NCI-H69 (cell line): ENCODE measurements around the gene LSP1.
"Not testable (repeated sequence)": the region's sequence is repeated elsewhere in the genome, so short reads cannot be mapped to it uniquely, and the experiment has no call there.

Experiments
- DNase-seq: peaks from one replicate; lab custom pipeline; 2025; lab: John Stamatoyannopoulos, UW

Gene LSP1, protein sequence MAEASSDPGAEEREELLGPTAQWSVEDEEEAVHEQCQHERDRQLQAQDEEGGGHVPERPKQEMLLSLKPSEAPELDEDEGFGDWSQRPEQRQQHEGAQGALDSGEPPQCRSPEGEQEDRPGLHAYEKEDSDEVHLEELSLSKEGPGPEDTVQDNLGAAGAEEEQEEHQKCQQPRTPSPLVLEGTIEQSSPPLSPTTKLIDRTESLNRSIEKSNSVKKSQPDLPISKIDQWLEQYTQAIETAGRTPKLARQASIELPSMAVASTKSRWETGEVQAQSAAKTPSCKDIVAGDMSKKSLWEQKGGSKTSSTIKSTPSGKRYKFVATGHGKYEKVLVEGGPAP

DNA sequence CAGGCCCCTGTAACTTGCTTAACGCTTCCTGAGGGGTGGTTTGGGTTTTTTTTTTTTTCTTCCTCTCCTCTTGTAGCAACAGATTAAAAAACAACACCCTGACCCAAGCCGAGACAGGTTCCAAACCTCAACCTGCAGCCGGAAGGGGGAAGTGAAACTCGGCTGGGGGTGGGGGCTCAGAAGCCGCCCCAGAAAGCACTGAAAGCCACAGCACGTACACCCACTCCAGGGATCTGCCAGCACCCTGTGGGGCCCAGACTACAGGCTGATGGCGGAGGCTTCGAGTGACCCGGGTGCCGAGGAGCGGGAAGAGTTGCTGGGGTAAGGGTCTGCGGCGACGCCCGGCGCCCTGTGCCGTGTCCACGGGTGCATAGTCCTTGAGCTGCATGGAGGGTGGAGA, at the start of gene LSP1:
TSS of gene LSP1 (plus strand) at position 208 of the 400 bp plus-strand sequence. CDS start at position 269, 61 bp downstream.
- no peak for DNase-seq

DNA sequence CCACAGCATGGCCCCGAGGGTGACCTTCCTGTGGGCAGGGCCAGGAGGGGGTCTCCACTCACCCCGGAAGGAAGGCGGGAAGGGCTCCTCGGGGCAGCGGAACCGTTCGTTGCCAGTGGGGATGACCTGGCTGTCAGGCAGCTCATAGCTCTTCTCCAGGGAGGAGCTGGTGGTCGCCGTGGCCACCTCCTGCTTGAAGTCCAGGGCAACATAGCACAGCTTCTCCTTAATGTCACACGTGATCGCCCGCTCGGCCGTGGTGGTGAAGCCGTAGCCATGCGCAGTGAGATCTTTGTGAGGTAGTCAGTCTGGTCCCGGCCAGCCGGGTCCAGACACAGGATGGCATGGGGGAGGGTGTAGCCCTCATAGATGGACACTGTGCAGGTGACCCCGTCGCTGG, 49.6 kb upstream of the LSP1 start:
- no peak for DNase-seq

DNA sequence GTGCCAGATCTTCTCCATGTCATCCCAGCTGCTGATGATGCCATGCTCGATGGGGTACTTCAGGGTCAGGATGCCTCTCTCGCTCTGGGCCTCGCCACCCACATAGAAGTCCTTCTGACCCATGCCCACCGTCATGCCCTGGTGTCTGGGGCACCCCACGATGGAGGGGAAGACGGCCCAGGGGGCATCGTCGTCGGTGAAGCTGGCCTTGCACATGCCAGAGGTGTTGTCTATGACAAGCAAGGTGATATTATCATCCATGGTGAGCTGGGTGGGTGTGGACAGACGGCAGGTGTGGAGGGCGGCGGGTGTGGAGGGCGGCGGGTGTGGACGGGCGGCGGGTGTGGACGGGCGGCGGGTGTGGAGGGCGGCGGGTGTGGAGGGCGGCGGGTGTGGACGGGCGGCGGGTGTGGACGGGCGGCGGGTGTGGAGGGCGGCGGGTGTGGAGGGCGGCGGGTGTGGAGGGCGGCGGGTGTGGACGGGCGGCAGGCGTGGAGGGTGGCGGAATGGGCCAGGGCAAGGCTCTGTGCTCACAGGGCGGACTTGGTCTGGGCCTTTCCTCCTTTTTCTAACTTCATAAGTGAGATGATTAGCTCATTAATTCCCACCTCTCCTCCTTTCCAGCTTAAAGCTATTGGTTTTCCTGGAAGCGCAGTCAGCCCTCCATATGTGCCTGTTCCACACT, 48.9 kb upstream of the LSP1 start:
- DNase-seq = not testable (repeated sequence)

DNA sequence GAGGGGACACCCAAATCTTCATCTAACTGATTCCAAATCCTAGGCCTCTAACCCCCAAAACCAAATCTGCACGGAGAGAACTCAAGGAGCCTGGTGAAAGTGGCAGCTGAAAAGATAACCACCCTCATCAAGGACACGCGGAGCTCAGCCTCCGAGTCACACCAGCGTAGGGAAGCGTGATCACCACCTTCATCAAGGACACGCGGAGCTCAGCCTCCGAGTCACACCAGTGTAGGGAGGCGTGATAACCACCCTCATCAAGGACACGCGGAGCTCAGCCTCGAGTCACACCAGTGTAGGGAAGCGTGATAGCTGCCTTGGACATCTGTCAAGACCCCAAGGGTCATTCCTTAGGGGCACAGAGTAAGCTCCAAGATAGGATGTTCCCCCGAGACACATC, 47.4 kb upstream of the LSP1 start:
- no peak for DNase-seq

DNA sequence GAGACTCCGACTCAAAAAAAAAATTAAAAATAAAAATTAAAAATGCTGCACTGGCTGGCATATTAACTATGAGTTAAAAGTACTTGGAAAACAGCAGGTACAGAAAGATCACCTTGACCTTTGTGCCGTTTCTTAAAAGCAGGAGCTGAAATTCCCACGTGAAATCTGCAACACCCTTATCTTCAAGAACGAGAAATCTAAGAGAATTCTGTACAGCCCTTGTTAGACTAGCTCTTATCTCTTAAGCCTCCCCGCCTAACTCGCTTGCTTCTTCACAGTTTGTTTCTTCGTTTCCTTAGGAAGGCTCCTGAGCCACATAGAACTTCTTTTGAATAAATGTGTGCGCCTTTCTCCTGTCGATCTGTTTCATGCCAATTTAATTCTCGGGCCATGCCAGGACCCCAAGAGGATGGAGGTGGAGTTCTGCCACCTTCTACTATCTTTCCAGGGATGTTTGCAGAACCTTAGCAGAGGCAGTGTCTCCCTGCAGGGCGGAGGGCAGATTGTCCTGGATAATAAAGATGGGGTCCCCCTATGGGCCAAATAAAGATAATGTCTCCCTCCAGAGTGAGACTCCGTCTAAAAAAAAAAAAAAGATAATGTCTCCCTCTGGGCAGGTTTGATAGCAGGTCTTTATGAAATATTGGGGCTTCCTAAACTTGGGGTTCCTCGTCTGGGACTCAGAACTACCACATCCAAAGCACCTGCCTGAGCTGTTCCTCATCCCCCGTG, 45.5 kb upstream of the LSP1 start:
- DNase-seq = no peak

DNA sequence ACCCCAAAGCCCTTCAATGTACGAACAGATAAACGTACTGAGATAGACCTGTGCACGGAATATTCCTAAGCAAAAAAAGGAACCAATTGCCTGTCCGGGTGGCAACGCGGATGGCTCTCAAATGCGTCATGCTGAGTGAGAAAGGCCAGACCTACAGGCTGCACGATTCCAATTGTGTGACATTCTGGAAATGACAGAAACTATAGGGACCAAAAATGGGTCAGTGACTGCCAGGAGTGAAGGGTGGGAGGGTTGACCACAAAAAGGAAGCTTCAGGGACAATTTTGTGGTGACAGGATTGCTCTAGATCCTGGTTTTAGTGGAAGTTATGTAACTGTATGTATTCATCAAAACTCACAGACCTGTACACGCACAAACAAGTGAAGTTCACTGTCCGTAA, 42.1 kb upstream of the LSP1 start:
- DNase-seq = no peak

DNA sequence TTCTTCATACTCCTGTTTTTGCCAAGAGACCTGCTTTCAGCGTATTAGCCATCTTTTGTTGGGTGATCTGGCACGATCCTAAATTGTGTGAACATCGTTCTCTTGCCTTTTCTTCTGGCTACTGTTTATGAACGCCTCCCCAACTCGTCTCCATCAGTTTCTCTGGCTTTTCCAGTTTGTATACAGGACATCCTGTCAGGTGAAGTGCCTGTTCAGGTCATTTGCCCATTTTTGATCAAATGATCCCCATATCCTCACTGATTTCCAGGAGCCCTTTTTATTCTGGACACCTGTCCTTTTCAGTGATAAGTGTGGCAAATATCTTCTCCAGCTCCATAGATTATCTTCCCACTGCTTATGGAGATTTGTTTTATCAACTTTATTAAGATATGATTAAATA, 40.6 kb upstream of the LSP1 start:
- DNase-seq = no peak

DNA sequence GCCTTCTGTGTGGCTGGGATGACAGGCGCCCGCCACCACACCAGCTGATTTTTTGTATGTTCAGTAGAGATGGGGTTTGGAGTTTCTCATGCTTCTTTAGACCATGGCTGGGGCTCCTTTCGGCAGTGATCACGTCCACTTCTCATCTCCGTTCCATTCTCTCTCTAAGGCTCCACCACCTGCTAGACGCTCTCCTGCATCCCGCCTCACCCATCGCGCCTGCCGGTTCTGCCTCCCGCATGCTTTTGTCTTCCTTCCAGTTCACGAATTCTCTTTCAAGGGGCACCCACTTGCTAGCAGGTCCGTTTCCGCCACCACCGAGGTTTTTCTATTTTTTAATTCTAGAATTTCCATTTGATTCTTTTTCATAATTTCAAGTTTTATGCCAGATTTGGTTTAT, 40.1 kb upstream of the LSP1 start:
- DNase-seq = no peak

DNA sequence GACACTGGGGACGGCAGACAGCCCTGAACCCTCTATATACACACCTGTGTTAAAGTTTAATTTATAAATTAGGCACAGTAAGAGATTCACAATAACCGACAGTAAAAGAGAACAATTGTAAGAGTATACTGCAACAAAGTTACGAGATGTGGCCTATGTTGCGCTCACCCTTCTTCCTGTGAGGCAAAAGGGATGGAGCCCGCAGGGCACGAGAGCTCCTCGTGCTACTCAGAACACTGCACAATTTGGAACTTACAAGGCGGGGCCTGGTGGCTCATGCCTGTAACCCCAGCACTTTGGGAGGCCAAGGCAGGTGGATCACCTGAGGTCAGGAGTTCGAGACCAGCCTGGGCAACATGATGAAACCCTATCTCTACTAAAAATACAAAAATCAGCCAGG, 39.5 kb upstream of the LSP1 start:
- not testable (repeated sequence) for DNase-seq

DNA sequence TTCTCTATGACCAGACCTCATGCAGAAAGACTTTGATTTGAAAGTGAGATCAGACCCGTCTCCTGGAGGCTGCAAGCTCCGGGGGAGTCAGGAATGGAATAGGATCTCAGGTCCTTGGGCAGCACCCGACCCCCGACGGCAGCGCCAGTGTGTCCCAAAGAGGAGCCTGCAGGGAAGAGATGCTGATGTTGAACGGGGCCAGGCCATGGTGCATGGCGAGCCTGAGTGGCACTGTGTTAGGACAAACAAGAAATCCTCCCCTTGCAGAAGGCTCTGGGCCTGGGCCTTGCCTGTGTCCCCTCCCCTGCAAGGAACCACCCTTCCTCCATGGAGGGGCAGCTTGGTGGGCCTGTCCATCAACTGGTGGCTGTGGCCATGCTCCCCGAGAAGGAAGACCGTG, 38.2 kb upstream of the LSP1 start:
- DNase-seq = no peak

DNA sequence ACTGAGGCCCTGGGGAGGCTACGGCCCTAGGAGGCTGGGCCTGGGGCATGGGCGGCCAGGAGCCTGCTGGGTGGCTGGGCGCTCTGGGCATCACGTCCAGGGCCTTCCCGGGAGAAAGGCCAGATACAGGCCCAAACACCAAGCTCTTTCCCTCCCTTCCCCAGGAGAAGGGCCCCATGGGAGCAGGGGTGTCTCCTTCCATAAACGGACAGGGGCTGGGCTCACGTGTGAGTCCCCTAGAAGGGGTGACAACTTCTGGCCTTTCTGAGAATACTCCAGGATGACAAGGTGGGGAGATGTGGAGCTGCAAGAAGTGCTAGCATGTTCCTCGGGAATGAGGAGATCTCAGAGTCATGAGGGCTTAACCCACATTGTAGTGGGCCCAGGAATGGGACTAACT, 37.6 kb upstream of the LSP1 start:
- DNase-seq = no peak

DNA sequence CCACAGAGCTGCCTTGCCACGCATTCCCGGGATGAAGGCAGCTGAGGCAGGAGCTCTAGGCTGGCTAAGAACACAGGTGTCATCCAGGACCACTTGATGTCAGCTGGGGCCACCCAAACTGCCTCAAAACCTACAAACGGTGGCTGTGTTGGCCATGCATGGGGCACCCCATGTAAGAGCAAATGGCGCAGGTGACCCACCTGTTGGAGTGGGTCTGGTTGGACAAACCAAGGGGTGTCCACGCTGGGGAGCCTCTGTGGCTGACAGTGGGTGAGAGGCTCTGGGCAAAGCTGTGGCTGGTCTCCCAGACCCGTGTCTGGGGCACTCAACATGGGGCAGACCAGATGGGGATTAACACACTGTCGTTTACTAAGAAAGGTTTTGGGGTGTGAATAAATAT, 37.1 kb upstream of the LSP1 start:
- DNase-seq = no peak

DNA sequence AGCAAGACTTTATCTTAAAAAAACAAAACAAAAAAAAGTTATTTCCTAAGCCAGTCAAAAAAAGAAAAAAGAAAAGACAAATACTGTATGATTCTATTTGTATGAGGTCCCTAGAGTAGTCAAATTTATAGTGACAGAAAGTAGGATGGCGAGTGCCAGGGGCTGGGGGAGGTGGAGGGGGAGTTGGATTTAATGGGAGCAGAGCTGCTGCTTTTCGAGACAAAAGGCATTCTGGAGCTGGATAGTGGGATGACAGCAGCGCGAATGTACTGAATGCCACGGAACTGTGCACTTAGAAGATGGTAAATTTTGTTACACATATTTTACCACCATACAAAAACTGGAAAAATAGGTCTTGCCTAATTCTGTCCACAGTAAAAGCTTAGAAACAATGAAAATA, 35.9 kb upstream of the LSP1 start:
- DNase-seq = no peak

DNA sequence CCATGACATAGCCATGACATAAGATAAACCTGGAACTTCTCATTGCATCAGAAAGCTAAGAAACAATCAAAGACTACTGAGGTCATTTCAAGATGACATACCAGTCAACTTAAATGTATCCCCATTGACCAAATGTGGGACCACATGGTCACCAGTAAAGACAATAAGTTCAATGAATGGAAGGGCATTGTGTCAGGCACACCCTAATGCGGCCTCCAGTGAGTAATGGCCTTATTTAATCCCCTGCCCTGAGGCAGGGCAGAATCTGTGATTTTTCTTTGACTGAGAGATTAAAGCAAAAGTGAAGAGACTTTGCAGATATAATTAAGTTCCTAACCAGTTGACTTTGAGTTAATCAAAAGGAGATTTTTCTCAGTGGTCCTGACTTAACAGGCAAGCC, 35.4 kb upstream of the LSP1 start:
- DNase-seq = no peak

DNA sequence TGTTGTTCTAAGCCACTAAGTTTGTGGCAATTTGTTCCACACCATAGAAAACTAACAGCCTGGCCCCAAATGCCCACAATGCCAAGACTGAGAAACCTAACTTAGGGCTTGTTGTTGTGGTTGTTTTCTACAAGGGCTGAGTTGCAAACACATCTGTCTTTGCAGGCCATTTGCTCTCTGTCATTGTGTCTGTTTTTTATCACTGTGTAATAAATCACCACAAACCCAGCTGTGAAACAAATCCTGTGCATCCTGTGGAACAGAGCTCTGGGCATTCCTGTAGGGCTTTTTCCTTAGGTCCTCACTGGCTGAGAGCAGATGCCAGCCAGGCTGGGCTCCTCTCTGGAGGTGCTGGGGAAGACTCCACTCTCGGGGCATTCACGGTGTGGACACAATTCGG, 33.8 kb upstream of the LSP1 start:
- no peak for DNase-seq

DNA sequence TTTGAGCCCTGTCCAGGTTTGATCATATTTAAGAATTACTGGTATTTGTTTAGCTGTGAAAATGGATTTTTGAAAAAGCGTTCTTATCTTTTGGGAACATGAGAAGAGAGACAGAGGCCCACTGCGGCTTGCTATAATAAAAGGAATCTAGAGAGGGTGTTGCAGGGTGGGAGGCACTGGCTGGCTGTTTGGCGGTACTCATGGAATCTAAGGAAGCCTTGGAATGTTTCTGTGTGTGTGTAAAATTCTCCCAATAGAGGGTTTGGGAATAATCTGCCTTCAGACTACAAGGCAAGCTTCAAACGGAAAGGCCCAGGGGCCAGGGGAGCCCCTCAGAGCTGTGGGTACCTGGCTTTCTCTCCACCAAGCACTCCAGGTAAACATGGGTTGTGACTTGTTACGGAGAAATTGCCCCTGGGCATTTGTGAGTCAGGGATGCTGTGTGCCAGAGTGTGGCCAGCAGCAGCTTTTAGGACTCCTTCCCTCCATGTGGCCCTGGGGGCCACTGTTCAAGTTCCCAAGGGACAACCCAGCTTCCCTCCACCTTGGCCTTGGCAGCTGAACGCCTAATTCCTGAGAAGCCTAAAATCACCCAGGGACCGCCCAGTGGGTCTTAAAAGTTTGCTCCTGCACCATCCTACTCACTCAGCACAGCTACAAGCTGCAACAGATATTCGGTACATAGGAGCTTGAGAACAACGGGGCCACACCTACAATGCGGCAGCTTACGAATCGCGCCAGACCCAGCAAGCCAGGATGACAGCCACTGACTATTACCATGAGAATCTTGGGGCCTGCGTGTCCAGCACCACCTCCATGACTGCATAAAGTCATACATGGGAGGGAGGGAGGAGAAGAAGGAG, 32.2 kb upstream of the LSP1 start:
- DNase-seq = no peak

DNA sequence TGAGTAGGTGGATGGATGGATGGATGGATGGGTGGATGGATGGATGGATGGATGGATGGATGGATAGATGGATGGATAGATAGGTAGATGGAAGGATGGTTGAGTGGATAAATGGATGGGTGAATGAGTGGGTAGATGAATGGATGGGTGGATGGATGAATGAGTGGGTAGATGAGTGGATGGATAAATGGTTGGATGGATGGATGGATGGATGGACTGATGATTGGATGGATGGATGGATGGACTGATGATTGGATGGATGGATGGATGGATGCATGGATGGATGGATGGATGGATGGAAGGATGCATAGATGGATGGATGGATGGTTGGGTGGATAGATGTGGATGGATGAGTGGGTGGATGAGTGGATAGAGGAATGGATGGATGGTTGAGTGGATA, 31.3 kb upstream of the LSP1 start:
- DNase-seq = no peak

DNA sequence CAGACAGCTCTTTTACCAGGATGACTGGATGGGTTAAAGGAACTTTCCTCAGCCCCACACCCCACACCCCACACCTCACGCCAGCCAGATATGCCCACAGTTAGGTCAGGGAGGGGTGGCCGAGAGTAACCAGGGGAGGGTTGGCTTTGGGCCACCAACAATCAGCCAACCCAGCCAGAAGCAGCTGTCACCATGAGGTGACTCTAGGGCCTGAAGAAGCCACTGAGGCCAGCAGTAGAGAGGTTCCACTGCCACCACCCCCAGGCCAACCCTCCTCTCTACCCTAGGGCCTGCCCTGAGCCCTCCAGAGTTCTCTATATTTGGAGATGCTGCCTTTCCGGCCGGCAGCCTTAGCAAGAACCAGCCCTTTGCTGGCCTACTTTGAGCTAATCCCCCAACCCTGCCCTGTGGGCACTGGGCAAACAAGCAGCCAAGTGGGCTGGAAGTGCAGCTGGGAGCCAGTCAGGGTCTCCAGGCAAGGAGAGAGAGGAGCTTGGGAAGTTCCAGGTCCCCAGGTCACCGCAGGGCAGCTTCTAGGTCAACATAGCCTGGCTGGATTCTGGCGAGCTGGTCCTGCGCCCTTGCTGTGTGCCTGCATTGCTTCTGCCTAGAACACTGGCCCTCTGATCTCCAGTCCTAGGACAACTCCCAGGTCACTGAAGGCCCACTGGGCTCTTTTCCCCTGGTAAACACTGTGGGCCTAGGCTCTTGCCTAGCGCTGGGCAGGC, 30.1 kb upstream of the LSP1 start:
- DNase-seq = no peak

DNA sequence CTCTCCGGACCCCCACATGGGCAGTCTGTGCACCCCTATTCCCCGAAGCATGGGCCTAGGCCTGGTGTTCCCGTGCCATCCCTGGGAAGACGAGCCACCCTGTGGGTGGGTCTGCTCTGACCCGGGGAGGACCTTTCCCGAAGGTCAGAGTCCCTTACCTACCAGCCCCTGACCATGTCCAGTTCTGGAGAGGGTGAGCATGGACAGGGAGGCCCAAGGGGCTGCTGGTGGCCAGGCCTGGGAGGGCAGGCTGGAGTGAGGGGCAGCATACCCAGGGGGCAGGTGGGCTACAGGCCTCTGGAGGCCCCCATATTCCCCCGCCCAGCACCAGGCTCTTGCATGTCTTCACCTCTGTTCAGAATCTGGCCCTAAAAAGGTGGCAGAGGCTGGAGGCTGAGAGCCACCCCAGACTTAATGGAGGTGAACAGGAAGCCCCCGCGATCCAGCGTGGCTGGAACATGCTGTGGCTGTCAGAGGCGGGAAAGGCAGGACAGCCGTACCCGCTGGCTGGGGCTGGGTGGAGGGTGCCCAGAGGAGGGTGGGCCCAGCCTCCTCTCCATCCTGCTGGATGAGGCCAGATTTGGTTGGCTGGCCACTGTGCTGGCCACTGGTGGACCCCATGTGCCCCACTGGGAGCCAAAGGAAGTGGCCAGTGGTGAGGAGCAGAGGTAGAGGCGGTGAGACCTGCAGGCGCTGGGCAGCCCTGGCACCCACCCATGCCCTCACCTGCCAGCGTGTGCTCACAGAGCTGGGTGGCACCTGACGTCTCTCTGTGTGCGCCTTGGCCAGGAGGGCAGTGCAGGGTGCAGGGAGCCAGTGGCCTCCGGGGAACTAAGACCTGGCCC, 29.3 kb upstream of the LSP1 start:
- DNase-seq = no peak

DNA sequence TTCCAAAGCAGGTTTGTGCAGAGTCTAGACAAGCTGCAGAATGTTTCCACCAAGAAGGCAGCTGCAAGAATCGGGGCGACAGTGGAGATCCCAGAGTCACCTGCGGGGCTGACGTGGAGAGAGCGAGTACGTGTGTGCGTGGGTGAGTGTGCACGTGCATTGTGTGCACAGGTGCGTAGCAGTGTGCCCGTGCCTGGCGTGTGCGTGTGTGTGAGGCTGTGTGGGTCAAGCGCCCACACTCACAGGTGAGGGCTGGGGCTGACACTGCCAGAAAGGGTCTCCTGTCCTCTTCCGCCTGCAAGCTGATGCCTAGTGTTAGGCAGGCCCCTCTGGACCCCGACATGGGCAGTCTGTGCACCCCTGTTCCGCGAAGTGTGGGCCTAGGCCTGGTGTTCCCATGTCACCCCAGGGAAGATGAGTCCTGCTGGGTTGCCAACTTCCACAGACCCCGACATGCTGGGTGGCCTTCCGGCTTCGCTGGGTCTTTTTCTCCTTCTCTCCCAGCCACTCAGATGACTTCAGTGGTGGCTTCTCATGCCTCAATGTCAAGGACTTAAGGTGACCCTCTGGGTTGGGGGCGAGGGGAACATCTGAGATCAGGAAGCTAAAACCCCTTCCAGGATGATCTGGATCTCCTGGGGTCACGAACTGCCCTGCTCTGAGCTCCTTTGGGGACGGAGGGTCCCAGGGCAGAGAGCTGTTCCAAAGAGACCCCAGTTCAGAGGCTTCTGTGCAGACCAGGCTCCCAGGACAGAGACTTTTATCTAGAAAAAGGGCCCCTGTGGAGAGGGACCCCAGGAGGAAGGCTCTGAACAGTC, 28.5 kb upstream of the LSP1 start:
- DNase-seq = no peak
